Dedifferentiated amniotic fluid mesenchymal stem cell (primary cell): ENCODE results near the gene MAML3.
A peak's percentile ranks its signal among the peaks of the same experiment; 100 is the strongest.

Source experiments
- DNase-seq: peaks from one replicate; pipeline ENCODE4 v3.0.0-alpha.2; 2016; ENCODE audit errors: extremely low spot score

MAML3 gene

GRCh38 chr4:140153718-140154571 lies at the start of gene MAML3:
MAML3 (minus strand) TSS chr4:140154184; CDS start chr4:140153327, 857 bp downstream.
- peak; percentile 96 for DNase-seq

DNA sequence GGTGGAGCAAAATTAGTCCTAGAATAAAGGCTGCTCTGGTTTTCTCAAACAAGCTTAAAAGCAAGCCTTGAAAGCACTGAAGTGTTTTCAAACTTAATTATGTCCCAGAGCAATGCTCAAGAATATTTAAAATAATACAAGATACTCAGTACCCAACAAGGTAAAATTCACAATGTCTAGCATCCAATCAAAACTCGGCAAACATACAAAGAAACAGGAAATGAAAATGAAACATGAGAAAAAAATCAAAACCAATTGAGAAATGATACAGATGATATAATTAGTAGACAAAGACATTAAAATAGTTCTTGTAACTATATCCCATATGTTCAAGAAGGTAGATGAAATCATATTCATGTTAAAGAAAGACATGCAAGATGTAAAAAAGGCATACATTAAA lies 45.0 kb upstream of the MAML3 start:
- no peak for DNase-seq

- DNase-seq, result no peak
Observed at GRCh38 chr4:140195806-140196205, 41.8 kb upstream of the MAML3 start.

DNA sequence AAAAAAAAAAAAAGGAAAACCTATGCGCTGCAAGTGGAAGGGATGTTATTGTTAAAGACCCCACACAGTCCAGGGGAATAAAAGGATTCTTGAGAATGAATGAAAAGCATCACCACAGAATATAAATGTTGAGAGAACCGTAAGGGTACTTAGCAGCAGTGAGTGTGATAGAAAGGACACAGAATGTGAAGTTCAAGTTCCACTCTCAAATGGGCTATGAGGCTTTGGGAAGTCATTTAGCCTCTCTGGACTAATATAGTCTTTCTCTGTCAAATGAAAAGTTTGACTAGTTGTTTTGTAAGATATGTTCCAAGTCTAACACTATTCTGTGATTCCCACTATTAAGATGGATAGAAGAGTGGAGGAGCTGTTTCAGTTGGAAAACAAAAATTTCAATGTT lies 35.8 kb upstream of the MAML3 start:
- DNase-seq, result no peak

GRCh38 chr4:140188975-140189374 lies 35.0 kb upstream of the MAML3 start:
- DNase-seq, result no peak

- DNase-seq, result no peak
Observed at GRCh38 chr4:140187316-140187695, 33.3 kb upstream of the MAML3 start.

DNA sequence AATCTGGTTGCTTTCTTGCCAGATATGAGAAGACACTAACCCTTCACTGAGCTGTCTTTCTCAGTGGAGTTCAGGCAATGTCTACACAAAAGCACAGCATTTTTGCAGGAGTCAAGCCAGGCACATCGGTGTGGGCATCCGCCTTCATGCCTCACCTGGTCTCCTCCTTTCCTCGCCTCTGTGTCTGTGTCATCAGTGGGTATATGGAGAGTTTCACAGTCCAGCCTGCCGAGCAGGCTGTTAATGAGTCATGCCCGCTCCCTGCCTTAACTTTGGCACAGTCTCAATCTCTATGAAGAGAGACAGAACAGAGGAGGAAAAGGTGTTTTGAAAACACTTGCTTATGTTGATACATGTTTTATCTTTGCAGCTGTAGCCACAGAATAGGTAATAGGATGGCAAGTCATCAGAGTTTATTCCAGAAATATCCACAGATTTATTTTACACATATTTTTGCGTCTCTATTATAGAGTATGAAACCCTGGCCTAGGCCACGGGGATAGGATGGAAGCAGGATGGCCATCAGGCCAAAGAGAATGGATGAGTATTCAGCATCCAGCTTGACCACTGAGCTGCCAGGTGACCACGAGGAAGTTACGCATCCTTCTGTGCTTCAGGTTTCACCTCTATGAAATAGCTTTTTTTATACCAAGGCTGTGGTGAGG lies 32.8 kb upstream of the MAML3 start:
- DNase-seq, result no peak

- no peak for DNase-seq
Observed at GRCh38 chr4:140186082-140186438, 32.1 kb upstream of the MAML3 start.

DNA sequence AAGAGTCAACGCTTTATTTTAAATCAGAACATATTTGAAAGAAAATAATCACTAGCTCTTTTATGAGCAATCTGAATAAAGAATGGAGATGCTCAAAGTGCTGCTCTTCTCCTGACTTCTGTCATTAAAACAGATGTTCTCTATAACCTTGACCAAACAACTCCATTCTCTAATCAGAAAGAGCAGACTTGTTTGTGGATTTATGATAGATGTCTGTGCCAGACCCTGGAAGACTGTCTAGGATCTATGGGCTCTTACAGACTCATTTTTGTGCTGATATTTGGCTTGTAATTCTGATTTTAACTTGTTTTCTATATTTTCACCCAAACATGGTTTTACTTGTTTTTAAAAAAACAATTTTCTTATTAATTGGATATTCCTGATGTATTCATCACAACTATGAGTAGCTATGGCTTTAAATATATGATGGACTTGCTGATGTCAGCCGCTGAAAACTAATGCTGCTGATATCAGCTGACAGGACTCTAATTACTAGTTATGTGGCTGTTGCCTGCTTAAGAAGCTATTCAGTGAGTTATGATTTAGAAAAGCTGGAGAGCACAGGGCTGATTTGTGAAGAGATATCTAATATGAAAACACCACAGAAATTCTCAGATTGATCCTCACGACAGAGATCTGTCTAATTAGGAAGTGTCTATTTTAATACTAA lies 31.6 kb upstream of the MAML3 start:
- no peak for DNase-seq

DNA sequence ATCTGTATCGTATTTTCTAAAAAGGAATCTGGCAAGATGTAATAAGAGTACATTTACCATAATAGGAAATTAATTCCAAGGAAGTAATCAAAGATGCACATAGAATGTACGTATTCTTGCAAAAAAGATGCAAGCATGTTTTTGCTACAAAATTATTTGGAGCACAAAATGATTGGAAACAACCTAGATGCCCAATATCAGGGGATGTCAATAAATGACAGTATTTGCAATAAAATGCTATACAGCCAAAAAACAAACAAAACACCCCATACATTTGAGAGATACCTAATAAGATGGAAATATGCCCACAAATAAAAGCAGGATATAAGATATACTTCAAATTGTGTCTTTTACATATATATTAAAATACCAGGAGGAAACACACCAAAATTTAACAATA lies 29.3 kb upstream of the MAML3 start:
- no peak for DNase-seq

DNA sequence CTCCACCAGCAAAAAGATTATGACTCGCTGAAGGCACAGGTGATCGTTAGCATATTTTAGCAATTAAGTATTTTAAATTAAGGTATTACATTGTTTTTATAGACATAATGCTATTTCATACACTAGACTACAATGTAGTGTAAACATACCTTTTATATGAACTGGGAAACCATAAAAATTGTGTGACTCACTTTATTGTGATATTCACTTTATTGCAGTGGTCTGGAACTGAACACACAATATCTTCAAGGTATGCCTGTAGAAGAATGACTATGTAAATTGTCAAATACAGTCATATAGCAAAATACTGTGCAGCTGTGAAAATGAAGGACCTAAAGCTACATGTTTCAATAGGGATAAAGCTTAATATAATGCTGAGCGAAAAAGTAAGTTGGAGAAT lies 26.6 kb upstream of the MAML3 start:
- no peak for DNase-seq

GRCh38 chr4:140176735-140177134 lies 22.8 kb upstream of the MAML3 start:
- no peak for DNase-seq

DNA sequence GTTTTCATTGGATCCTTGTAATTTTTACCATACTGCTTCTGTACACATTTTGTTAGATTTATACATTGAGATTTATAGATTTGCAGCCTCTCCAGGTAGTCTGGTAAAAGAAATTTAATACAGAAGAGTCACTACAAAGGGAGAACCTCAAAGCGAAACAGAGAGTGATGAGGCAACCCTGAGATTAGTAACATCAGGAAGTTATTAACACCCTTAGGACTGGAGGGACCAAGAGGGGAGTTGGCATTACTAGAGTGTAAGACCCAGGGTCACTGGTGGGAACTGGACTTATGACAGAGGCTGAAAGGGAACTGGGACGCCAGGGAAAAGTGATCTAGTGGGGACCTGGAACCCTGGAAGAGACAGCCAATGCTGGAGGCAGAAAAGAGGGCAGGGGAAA lies 20.6 kb upstream of the MAML3 start:
- DNase-seq, result no peak

- DNase-seq, result no peak
Observed at GRCh38 chr4:140172960-140173359, 19.0 kb upstream of the MAML3 start.

DNA sequence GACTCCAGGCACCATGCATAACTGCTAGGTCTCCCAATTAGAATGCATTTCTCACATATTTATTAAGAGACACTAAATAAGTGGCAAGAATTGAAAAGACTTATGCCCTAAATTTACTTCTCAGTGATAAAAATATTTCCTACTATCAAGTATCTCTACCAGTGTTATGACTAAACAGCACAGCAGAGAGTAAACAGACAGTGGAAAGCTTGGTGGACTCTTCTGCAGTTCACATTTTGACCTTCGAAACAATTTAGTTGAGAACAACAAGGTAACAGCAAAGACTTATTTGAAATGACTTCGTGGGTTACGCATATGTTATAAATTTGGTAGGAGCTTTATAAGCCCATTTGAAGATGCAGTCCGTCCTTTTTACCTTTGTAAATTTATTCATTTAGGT lies 16.3 kb upstream of the MAML3 start:
- DNase-seq, result no peak

DNA sequence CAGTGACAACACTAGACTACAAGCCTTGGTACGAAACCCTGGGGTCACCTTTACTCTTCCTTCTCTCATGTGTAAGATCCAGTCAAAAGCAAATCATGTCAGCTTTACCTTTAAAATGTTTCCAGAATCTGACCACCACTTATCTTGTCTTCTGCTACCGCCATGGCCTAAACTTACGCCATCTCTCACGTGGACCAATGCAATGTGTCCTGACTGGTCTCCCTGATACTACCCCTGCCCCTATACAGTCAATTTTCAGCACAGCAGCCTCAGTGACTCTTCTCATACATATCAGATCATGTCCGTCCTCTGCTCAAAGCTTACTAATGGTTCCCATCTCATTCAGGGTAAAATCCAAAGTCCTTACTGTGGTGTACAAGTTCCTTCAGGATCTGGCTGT lies 15.0 kb upstream of the MAML3 start:
- no peak for DNase-seq

DNA sequence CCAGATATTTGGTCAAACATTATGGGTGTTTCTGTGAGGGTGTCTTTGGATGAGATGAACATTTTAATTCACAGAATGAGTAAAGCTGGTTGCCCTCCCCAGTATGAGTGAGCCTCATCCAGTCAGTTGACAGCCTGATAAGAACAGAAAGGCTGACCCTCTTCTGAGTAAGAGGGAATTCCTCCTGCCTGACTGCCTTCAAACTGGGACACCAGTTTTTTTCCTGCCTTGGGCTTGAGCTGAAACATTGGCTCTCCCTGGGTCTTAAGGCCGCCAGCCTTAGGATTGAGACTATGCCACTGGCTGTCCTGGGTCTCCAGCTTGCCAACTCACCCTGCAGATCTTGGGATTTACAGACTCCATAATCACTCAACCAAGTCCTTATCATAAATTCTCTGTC lies 14.5 kb upstream of the MAML3 start:
- no peak for DNase-seq

DNA sequence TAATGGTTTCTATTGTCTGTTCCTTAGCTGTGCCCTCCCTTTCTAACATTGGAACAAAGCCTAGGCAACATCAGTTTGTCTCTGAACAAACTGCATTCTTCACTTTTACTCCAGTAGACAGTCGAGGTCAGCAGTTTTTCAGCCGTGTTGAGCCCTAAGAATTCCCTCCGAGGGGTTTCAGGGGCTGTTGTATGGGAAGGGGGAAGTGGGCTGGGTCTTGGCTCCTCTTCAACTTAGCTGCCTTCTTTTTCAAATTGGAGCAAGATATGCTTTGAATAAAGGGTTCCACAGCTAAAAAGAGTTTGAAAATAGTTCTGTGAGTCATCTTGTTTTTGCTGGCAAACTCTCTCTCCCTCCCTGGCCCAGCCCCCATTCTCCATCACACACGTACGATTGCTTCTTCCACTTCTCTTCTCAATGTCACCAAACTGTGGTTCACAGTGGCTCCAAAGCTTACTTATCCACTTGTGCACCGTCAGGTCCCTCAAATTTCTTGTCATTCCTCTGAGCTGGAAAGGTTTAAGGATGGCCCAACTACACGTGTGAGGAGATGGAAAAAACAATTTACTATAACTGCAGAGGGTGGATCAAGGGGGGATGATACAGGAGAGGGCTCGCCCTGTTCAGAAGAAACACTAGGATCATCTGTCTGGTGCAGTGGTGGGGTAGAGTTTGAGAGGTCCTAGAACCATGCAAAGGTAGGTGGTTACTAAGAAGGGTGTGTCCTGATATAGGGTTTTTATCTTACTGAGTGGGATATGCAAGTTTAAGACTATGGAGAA lies 9.2 kb upstream of the MAML3 start:
- DNase-seq, result peak; percentile 34

DNA sequence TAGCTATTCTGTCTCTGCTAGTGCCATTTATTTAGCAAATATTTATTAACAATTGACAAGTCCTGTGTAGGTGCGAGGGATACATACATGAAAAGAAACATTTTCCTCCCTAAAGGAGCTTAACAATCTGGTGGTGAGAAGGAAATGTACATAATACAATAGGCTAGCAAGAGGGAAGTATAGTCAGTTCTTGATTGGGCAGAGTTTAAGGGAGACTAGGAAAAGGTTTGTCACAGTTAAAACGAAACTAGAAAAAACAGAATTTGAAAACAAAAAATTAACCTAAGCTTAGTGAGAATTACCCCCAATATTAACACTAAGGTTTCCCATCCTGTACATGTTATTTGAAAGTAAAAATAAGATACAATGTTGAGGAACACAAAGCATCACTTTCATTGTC lies 8.6 kb upstream of the MAML3 start:
- no peak for DNase-seq

DNA sequence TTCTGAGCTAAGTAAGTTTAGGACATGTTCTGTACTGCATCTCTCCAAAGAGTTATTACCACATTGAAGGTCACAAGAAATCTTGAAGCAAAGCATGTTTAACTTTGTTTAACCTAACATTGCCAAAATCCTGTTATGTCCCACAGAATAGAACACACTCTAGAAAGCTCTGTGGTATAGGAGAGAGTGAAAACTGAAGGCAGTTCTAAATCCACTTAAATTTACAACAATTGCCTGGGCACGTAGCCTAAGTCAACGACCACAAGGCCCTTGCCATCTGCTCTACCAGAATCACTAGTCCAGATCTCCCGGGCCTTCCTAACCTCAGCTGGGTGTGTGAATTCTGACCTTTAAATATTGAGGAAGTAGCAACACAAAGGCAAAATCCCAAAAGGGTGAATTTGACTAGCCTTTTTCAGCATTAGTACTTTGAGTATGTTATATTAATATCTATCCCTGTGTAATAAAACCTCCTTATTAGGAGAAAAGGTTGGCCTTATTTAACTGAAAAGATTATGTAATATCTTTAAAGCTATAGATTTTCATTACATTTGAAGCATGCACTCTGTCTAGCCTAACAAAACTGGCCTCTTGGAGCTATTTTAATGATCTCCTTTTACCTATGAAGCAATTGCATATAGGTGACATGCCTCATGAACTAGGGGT lies 4.5 kb upstream of the MAML3 start:
- DNase-seq, result no peak

DNA sequence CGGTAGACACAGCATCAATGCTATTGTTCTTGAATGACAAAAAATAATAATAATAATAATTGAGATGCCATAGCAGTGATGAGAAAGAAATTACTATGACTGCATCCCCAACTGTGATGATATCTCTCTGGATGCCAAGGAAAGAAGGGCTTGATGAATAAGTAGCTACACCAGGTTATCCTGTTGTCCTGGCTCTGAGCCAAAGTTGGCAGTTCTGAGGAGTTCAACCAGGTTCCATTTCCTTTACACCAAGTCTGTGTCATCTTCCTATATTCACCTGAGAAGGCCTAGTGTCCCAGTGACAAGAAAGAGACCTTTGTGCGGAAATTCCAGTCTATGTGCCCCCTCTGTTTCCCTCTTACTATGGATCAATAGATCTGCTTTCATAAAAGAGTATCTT lies 3.4 kb upstream of the MAML3 start:
- DNase-seq, result no peak
